Astrocyte (in vitro differentiated cells and primary cell): ENCODE measurements around the gene PCDHB10.
"Not testable (repeated sequence)": the region's sequence is repeated elsewhere in the genome, so short reads cannot be mapped to it uniquely, and the experiment has no call there.

ENCODE experiments used
- EZH2 ChIP-seq: IDR thresholded peaks from 2 replicates; pipeline ENCODE4 v1.6.1; 2012; ENCODE audit warnings: mild to moderate bottlenecking, low read length, inconsistent platforms; ENCODE audit not compliant: insufficient read depth
- TF ChIP-seq, protein P1 (sequence below): IDR thresholded peaks from 2 replicates; pipeline ENCODE4 v1.5.1; 2011; ENCODE audit warnings: low read depth, mild to moderate bottlenecking, inconsistent platforms, low read length, moderate library complexity; ENCODE audit not compliant: insufficient read depth

DNA sequence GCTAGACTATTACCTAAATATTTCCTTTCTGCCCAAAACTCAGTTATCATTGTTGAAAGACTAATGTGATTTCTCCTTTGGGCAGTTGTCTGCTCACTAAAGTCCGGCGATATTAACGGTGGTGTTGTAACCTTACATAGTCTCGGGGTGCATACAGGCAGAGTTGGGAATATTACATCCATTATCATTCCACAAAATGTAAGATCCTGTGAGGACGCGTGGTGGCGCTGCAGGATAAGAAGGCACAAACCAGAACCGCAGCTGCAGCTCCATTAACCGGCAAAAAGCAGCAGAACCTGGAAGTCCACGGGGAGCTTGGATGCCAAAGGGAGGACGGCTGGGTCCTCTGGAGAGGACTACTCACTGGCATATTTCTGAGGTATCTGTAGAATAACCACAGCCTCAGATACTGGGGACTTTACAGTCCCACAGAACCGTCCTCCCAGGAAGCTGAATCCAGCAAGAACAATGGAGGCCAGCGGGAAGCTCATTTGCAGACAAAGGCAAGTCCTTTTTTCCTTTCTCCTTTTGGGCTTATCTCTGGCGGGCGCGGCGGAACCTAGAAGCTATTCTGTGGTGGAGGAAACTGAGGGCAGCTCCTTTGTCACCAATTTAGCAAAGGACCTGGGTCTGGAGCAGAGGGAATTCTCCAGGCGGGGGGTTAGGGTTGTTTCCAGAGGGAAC is 21.6 kb downstream of the PCDHB10 start, which contains the start of gene PCDHB13:
- TF ChIP-seq, protein P1, sequence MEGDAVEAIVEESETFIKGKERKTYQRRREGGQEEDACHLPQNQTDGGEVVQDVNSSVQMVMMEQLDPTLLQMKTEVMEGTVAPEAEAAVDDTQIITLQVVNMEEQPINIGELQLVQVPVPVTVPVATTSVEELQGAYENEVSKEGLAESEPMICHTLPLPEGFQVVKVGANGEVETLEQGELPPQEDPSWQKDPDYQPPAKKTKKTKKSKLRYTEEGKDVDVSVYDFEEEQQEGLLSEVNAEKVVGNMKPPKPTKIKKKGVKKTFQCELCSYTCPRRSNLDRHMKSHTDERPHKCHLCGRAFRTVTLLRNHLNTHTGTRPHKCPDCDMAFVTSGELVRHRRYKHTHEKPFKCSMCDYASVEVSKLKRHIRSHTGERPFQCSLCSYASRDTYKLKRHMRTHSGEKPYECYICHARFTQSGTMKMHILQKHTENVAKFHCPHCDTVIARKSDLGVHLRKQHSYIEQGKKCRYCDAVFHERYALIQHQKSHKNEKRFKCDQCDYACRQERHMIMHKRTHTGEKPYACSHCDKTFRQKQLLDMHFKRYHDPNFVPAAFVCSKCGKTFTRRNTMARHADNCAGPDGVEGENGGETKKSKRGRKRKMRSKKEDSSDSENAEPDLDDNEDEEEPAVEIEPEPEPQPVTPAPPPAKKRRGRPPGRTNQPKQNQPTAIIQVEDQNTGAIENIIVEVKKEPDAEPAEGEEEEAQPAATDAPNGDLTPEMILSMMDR: not testable (repeated sequence)
- not testable (repeated sequence) for TF ChIP-seq EZH2
